Liver (tissue), 3 donors: ENCODE results near the gene TNIP3.

Source experiments
- CTCF ChIP-seq: fragments of 150-350 bp; IDR thresholded peaks from 2 replicates; pipeline ENCODE4 v1.5.1; 2017; ENCODE audit warnings: improper control_type of control experiment, low read depth, low read length; ENCODE audit not compliant: missing input control
- HNF4A ChIP-seq, 2 donors: conservative IDR thresholded peaks; 2 replicates each; pipeline ENCODE4 v1.6.1; 2016; ENCODE audit warnings: antibody characterized with exemption in 2 of 2, mild to moderate bottlenecking in 2 of 2
- RAD21 ChIP-seq, 2 donors: IDR thresholded peaks; 2 replicates each; pipeline ENCODE4 v1.6.1; 2016; ENCODE audit warnings: antibody characterized with exemption in 2 of 2, mild to moderate bottlenecking in 2 of 2
- REST ChIP-seq: IDR thresholded peaks from 2 replicates; pipeline ENCODE4 v1.6.1; 2016; ENCODE audit warnings: antibody characterized with exemption, mild to moderate bottlenecking
- RXRA ChIP-seq, 2 donors: IDR thresholded peaks; 2 replicates each; pipeline ENCODE4 v1.6.1; 2017 to 2018; ENCODE audit warnings: antibody characterized with exemption in 2 of 2, mild to moderate bottlenecking in 1 of 2
- YY1 ChIP-seq: IDR thresholded peaks from 2 replicates; pipeline ENCODE4 v1.6.1; 2016; ENCODE audit warnings: antibody characterized with exemption, mild to moderate bottlenecking
- donor health status: healthy.
- donor health status: healthy.

GRCh38 chr4:121198251-121198650 lies 34.1 kb upstream of the TNIP3 start:
- no peak for TF ChIP-seq CTCF
- TF ChIP-seq YY1 = no peak
- TF ChIP-seq RXRA (IDR thresholded peaks at IDR 0.05) = no peak
- no peak for TF ChIP-seq HNF4A (conservative IDR thresholded peaks at IDR 0.05)
- no peak for TF ChIP-seq REST
- no peak for TF ChIP-seq RAD21 (IDR thresholded peaks at IDR 0.05)
